PC-9 (cell line): ENCODE results near the gene ZNF416. TPM values are rescaled to one million over a fixed set of nuclear protein-coding genes. Genes with fewer than 3 reads are reported as not detected.
A peak's percentile ranks its signal among the peaks of the same experiment; 100 is the strongest.

Experiments used
- BruUV-seq: library from RNA; stranded (reverse); fragments of 400-500 nt; replicated peaks from 2 replicates; lab custom pipeline; 2021; lab: Mats Ljungman, UMichigan
- CTCF ChIA-PET: fragments of 300-600 bp; sonication (Branson Sonifier 250); formaldehyde crosslinking; loops from one replicate; lab custom pipeline; 2022; ENCODE audit warnings: antibody characterized with exemption; lab: Charles Lee
- POLR2A ChIA-PET: fragments of 300-600 bp; sonication (Branson Sonifier 250); formaldehyde crosslinking; loops from one replicate; lab custom pipeline; 2022; ENCODE audit warnings: antibody characterized with exemption; ENCODE audit not compliant: unreplicated experiment; lab: Charles Lee
- DNase-seq, 2 experiments: peaks; one replicate each; pipeline versions ENCODE4 v3.0.0 to v3.0.0-alpha.2; 2015 to 2022; ENCODE audit warnings: mixed read lengths in 1 of 2
- H2AFZ ChIP-seq: fragments of 200-600 bp; sonication (generic); 2 replicates; pipeline ENCODE4 v1.8.1; 2017; ENCODE audit warnings: antibody characterized with exemption
- H3F3A ChIP-seq: fragments of 200-600 bp; sonication (generic); 2 replicates; pipeline ENCODE4 v1.8.1; 2017; ENCODE audit warnings: antibody characterized with exemption, mild to moderate bottlenecking, low read depth; ENCODE audit not compliant: insufficient read depth
- H3K27ac ChIP-seq: fragments of 200-600 bp; sonication (generic); 2 replicates; pipeline ENCODE4 v1.6.1; 2016; ENCODE audit warnings: mixed run types
- H3K27me3 ChIP-seq: fragments of 200-600 bp; sonication (generic); 2 replicates; pipeline ENCODE4 v1.6.1; 2016; ENCODE audit warnings: low read depth, mixed run types; ENCODE audit not compliant: insufficient read depth
- H3K36me3 ChIP-seq: fragments of 200-600 bp; sonication (generic); 2 replicates; pipeline ENCODE4 v1.6.1; 2016; ENCODE audit warnings: low read depth, mixed run types
- H3K4me1 ChIP-seq: fragments of 200-600 bp; sonication (generic); replicated peaks from 2 replicates; pipeline ENCODE4 v1.6.1; 2016; ENCODE audit warnings: mixed run types; ENCODE audit not compliant: insufficient read depth
- H3K4me2 ChIP-seq: fragments of 200-600 bp; sonication (generic); 2 replicates; pipeline ENCODE4 v1.6.1; 2017; ENCODE audit warnings: mixed run types
- H3K4me3 ChIP-seq: fragments of 200-600 bp; sonication (generic); 2 replicates; pipeline ENCODE4 v1.6.1; 2016; ENCODE audit warnings: mixed run types
- H3K79me2 ChIP-seq: fragments of 200-600 bp; sonication (generic); 2 replicates; pipeline ENCODE4 v1.6.1; 2017; ENCODE audit warnings: low read depth, mixed run types
- H3K9me2 ChIP-seq: fragments of 200-600 bp; sonication (generic); 2 replicates; pipeline ENCODE4 v1.8.1; 2017; ENCODE audit warnings: mild to moderate bottlenecking; ENCODE audit not compliant: insufficient read depth
- H3K9me3 ChIP-seq: fragments of 200-600 bp; sonication (generic); 2 replicates; pipeline ENCODE4 v1.8.1; 2016; ENCODE audit warnings: low read depth; ENCODE audit not compliant: insufficient read depth
- H4K20me1 ChIP-seq: fragments of 200-600 bp; sonication (generic); 2 replicates; pipeline ENCODE4 v1.8.1; 2017; ENCODE audit not compliant: insufficient read depth
- CTCF ChIP-seq: fragments of 200-600 bp; sonication (generic); conservative IDR thresholded peaks from 2 replicates; pipeline ENCODE4 v1.6.1; 2017; ENCODE audit warnings: mixed run types, antibody characterized with exemption, mild to moderate bottlenecking, moderate library complexity
- EZH2 ChIP-seq: fragments of 200-600 bp; sonication (generic); IDR thresholded peaks from 2 replicates; pipeline ENCODE4 v1.8.0; 2017; ENCODE audit warnings: antibody characterized with exemption, low read depth
- intact Hi-C: fragments of 100-400 bp; cut with micrococcal nuclease; formaldehyde crosslinking; loops from one replicate; pipeline ENCODE4 v1.10.0; 2022; ENCODE audit not compliant: unreplicated experiment
- total RNA-seq: library from RNA; stranded (reverse); gene quantifications from 2 replicates; pipeline ENCODE4 v1.2.3, GENCODE V29; 2021

The ZNF416 gene
- total RNA-seq, 1 experiment from 2014 or later = 5.6 TPM

- no peak for DNase-seq
- H3K4me3 ChIP-seq = peak overlapping the region; percentile 85; the same call in 1 of the 2 replicates
- TF ChIP-seq EZH2 (no peak), CTCF (no peak)
- H4K20me1 ChIP-seq = no peaks in the 10 kb centered on the region
- ChIA-PET CTCF (no interaction called here), POLR2A (no interaction called here)
- H3K27me3 ChIP-seq = no peaks in the 10 kb centered on the region
- H3K9me3 ChIP-seq = peaks cover 49% of the 10 kb centered on the region
- H3K79me2 ChIP-seq = peaks cover 38% of the 10 kb centered on the region
- no peak overlapping the region for H3K27ac ChIP-seq
- no TSS peak for BruUV-seq
- no peak overlapping the region for H2AFZ ChIP-seq
- H3K36me3 ChIP-seq = peaks cover 60% of the 10 kb centered on the region
- intact Hi-C loops = no loop called here
- no peaks in the 10 kb centered on the region for H3K4me1 ChIP-seq
- H3K9me2 ChIP-seq = no peaks in the 10 kb centered on the region
- peaks cover 3% of the 10 kb centered on the region for H3F3A ChIP-seq
- H3K4me2 ChIP-seq = peak overlapping the region; percentile 77
Observed at GRCh38 chr19:57615346-57615745, 36.6 kb upstream of the ZNF416 start.

- peak within 1 kb of the TSS; percentile 77 for H3K4me2 ChIP-seq
- peaks cover 38% of the 10 kb centered on the region for H3K79me2 ChIP-seq
- DNase-seq = peak; percentile 89
- H4K20me1 ChIP-seq = no peaks in the 10 kb centered on the region
- H3K27ac ChIP-seq = no peak within 1 kb of the TSS
- intact Hi-C loops = loop anchor here (1.0 kb wide), 2 partner anchors 19 to 68 kb away; partner anchors contain the start of gene ZNF211
- no peaks in the 10 kb centered on the region for H3K27me3 ChIP-seq
- TSS peak; percentile 45 for BruUV-seq
- CTCF ChIA-PET = interaction anchor here (0.6 kb wide), 1 partner anchor 441 kb away, joined by 3 read pairs; no protein-coding TSS in a partner anchor
- H2AFZ ChIP-seq = peak within 1 kb of the TSS; percentile 97
- TF ChIP-seq EZH2 (no peak), CTCF (peak; percentile 56; the same call in 1 of the 2 replicates)
- peaks cover 48% of the 10 kb centered on the region for H3K36me3 ChIP-seq
- no peaks in the 10 kb centered on the region for H3K4me1 ChIP-seq
- POLR2A ChIA-PET = interaction anchor here (0.6 kb wide), 1 partner anchor 67 kb away, joined by 5 read pairs; no protein-coding TSS in a partner anchor
- peaks cover 42% of the 10 kb centered on the region for H3K9me3 ChIP-seq
- H3K9me2 ChIP-seq = no peaks in the 10 kb centered on the region
- H3K4me3 ChIP-seq = peak within 1 kb of the TSS; percentile 85
- no peaks in the 10 kb centered on the region for H3F3A ChIP-seq
Observed at GRCh38 chr19:57613941-57614743, 35.4 kb upstream of the ZNF416 start, which contains the start of gene ZNF134. Gene ZNF134, plus strand, starts transcription at chr19:57614242. Its CDS starts 5,227 bp downstream, at chr19:57619469.

- Histone ChIP-seq H3K27me3 (no peaks in the 10 kb centered on the region), H3K36me3 (peaks cover 36% of the 10 kb centered on the region), H3K4me1 (no peaks in the 10 kb centered on the region), H3K27ac (no peak overlapping the region), H3K79me2 (peaks cover 20% of the 10 kb centered on the region), H2AFZ (no peak overlapping the region), H3K4me3 (no peak overlapping the region), H3K9me2 (no peaks in the 10 kb centered on the region), H3K4me2 (no peak overlapping the region), H3K9me3 (peaks cover 34% of the 10 kb centered on the region), H4K20me1 (no peaks in the 10 kb centered on the region), H3F3A (no peaks in the 10 kb centered on the region)
- DNase-seq = no peak
- CTCF ChIA-PET = no interaction called here
- no peak for TF ChIP-seq CTCF
- TF ChIP-seq EZH2 = no peak
- intact Hi-C loops = no loop called here
- POLR2A ChIA-PET = interaction anchor here (0.6 kb wide), 1 partner anchor 11 kb away, joined by 3 read pairs; no protein-coding TSS in a partner anchor
- no TSS peak for BruUV-seq
Observed at GRCh38 chr19:57611113-57611512, 32.4 kb upstream of the ZNF416 start.
